Measurements from ENCODE around the gene MMP11.
A peak's percentile ranks its signal among the peaks of the same experiment; 100 is the strongest.

Gene MMP11

GRCh38 chr22:23803001-23803819 is 30.6 kb downstream of the MMP11 start:
- DNase-seq, result no peak

- peak in 1 of 2 donors; percentile 47 for DNase-seq
These were observed 32.2 kb downstream of the MMP11 start for GRCh38 chr22:23804781-23805291.

DNA sequence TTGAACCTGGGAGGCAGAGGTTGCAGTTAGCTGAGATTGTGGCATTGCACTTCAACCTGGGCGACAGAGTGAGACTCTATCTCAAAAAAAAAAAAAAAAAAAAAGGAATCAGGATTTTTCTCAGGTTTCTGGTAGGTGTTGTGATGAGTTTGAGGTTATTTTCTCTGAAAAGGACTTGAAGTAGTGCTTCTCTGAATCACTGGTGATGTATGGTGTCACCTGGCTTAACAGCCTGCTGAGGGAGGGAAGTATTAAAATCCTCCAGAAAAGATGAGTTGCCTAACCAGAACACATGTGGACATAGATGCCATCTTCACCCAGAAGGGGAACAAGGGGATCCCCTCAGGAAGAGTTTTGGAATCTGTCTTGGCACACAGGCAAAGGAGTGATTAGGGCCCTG is 34.2 kb downstream of the MMP11 start:
- DNase-seq, result no peak

DNA sequence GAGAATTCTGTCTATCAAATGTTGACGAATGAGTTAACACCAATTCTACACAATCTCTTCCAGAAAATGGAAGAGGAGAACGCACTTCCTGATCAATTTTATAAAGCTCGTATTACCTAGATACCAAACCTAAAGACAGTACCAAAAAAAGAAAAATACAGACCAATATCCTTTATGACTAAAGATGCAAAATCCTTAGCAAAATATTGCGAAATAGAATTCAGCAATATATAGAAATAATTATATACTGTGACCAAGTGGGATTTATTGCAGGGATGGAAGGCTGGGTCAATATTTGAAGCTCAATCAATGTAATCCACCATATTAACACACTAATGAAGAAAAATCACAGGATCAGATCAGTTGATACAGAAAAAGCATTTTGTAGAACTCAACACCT is 39.7 kb downstream of the MMP11 start:
- DNase-seq, result no peak

DNA sequence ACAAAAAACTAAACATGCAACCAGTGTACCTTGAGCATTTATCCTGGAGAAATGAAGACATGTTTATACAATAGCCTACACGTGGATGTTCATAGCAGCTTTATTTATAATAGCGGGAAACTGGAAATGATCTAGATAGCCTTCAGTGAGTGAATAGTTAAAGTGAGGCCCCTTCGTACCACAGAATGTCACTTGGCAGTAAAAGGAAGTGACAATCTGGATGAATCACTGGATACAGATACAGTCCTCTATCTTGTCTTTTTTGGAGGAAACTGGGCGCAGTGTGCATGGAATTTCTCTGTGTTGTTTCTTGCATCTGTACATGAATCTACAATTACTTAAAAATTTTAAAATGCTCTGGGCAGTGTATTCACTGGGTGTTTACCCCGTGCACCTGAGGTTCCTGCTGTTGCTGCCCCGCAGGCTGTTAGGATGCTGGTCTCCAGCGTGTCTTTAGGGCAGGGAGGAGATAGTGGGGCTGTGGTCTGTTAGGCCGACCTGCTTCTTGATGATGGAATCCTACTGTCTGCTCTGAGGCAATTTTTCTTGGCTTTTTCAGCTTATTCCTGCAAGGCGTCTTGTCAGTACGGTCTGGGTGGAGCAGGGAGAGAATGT is 43.0 kb downstream of the MMP11 start:
- DNase-seq, result no peak

DNA sequence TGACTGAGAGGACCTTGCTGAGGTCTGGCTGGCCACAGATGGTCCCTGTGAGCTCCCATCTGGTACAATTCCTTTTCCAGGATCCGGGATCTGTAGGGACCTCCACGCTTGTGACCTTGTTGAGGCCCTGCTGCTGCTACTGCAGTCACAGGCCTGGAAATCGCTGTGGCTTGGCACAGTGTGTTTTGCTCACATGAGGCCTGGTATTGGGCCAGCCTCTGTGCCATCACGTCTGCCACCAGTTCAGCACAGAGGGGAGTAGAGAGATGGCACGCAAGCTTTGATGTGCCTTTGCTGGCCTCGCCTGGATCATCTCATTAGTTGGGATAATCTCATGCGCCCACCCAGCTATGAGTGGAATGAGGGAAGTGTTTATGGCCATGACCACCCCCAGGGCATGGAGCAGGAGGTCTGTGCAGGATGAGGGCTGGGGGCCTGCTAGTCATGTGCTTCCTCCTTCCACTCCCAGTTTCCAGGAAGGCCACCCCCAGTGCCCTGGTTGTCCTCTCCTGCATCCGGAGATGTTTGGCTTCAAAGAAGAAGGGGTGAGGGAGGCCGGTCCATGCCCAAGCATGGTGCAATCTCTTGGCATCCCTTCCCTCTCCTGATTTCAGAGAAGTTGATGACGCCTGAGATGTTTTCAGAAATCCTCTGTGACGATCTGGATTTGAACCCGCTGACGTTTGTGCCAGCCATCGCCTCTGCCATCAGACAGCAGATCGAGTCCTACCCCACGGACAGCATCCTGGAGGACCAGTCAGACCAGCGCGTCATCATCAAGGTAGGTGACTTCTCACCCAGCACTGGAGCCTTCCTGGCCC is 43.7 kb downstream of the MMP11 start:
- peak in 1 of 2 donors; percentile 15 for DNase-seq

DNA sequence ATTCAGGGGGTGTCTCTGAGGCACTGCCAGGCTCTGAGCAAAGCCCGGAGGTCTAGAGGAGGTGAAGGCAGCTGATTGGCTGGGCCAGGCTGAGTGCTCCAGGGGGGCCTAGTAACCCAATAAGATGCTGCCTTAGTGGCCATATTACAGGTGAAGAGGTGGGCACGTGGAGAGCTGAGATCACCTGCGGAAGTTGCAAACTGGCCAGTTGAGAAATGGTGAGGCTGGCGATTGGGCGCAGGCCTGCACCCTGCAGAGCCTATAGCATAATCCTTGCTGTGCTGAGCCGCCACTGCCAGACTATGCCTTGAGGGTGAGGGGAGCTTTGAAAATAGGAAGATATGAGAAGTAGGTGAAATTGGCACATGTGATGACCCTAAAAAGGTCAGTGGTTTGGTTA is 44.5 kb downstream of the MMP11 start:
- DNase-seq, result no peak

DNA sequence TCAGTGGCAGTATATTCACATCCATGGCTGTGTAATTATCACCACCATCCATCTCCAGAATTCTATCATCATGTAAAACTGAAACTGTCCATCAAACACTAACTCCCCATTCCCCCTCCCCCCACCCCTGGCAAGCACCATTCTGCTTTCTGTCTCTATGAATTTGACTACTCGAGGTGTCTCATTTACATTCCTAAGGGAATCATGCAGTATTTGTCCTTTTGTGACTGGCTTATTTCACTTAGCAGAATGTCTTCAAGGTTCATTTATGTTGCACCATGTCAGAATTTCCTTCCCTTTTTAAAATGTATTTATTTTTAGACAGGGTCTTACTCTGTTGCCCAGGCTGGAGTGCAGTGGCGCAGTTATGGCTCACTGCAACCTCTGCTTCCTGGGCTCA is 45.9 kb downstream of the MMP11 start:
- DNase-seq, result no peak

DNA sequence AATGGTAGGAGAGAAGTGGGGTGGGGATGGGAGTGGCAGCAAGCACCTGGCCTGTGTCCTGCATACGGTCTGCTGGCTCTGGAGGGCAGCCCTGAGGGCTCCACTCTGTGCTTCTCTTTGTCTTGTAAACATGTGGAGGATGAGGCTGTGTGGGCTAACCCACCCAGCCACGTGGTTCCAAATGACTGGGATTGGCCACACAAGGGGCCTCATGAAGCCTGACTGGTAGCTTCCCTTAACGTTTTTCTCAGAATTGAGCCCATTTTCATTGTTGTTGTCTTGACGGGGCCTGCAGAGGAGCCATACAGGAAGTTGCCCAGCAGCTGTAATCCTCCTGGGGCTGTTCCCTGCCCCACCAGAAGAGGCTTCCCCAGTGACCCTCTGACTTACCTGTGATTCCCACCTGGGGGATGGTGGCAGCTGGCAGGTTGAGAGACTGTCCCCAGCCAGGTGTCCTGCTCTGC is 48.1 kb downstream of the MMP11 start:
- no peak for DNase-seq

DNA sequence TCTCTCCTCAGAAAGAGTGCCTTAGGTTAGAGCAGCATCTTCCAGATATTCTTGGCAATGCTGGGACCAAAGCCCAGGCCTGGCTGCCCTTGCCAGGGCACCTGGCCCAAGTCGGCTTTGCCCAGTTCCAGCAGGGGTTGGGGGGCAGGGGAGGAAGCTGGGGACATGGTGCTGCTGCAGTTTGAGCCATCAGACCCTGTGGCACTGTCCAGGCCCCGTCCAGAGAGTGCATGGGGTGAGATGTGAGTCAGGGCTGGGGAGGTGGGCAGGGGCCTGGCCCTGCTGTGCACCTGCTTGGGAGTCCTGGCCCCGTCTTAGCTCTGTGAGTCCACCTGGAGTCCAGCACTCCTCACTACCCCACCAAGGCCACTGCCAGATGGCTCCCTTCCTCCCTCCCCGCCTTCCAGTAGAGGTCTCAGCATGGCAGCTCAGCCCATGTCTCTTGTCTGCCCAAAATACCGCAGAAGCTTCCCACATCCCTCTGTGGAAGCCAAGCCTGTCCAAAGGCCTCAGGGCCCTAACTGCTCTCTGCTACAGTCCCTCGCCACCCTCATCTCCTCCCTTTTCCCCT is 49.5 kb downstream of the MMP11 start:
- no peak for DNase-seq

DNA sequence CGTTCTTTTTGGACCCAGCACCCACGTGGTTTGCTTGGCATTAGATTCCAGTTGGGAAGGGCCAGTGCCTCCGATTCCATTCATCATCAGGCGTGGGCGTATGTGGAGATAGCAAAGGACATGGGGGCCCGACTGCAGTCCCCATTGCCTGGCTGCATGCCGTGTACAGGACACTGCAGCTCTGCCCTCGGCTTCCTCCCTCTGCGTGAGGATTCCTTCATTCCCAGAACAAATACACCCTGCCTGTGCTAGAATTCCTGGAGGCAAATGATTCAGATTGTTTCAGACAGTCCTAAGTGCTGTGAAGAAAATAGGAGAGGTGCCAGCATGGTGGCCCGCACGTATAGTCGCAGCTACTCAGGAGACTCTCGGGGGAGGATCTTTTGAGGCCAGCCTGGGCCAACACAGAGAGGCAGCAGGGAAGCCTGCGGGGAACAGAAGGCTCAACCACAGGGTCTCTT is 50.7 kb downstream of the MMP11 start:
- no peak for DNase-seq

DNA sequence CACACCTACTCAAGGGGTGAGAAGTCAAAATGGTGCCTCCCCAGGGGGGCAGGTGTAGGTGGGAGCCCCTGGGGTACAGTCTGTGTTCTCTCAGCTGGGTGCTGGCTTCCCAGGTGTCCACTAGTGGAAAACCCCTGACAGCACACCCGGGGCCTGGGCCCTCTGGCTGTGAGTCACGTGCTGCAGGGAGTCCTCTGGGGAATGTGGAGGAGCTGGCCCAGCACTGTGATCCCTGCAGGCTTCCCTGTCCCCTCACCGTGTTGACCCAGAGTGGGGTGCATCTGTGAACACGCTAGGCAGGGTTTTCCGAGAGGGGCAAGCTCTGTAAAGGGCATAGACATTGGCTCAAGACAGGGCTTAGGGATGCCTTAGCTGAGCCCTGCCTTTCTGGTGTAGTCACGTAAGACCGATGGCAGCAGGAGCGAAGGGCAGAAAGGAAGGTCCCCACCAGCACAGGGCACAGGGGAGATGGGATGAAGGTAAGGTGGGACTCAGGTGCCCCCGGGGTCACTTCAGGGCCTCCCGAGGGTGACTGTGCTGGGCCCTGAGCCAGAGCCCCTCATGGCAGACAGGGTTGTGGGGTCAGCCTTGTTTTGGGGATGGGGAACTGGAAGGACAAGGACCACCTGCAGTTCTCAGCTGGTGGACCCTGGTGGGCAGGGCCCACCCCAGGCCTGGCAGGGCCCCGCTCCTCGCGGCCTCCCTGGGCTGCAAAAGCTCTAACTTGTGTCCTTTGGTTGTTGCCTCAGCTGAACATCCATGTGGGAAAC is 52.0 kb downstream of the MMP11 start:
- no peak for DNase-seq

- DNase-seq, result no peak
These were observed 52.7 kb downstream of the MMP11 start for GRCh38 chr22:23825246-23825905.

DNA sequence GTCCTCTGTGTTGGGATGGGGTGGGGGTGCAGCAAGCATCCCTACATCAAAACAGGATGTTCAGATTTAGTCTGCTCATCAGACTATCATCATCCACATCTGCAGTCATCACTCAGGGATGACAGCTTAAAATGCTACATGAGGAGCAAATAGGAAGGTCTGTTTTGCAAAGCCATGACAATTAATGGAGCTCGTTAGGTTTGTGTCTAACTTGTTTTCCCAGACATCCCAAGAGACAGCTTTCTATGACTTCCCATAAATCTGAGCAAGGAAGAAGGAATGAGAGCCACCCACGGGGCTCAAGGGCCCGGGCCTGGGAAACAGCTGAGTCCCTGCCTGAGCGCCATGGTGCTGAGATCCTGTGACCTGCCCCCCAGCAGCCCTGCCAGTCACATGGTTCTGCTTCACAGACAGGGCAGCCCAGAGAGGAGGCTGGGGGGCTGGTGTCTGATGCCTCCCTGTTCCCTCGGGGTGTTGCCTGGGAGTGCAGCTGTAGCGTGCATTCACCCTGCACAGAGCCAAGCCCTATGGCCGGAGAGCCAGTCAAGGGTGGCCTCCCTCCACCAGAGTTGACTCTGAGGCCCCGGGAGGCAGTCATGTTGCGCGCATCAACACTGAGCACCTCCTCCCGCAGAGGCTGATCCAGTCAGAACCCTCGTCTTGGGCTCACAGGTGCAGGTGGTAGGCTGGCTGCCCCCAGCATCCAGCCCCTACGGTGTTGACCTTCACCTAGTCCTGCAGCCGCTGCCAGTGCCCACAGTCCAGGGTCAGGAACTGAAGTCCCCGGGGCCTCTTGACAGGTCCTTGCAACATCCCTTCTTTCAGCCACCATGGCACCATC is 54.1 kb downstream of the MMP11 start:
- DNase-seq, result no peak

DNA sequence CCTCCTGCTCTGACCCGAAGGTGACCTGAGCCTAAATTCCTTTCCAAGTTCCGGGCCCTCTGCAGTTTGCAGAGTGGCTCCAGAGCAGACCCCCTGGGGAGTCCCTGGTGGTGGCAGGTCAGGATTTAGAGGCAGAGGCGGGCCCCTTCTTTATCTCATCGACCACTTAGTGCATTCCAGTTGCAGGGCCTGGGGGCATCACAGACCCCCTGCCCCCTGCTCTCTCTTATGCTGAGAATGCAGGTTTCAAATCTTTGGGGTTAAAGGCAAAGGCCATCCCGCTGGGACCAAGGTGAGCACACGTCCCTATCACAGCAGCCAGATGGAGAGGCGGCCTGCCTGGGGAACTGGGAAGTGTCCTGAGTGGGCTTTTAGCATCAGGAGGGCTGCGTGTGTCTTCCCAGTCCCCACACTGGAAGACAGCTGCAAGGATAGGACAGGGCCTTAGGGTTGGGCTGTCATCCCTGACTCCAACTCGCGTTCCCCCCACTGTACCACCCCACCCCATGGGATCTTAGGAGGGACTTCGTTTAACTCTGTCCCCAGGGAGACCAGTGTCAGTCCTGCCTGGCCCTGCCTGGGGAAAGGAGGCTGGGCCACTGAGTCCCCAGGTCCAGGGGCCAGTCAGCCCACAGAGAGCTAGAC is 54.8 kb downstream of the MMP11 start:
- DNase-seq, result no peak

DNA sequence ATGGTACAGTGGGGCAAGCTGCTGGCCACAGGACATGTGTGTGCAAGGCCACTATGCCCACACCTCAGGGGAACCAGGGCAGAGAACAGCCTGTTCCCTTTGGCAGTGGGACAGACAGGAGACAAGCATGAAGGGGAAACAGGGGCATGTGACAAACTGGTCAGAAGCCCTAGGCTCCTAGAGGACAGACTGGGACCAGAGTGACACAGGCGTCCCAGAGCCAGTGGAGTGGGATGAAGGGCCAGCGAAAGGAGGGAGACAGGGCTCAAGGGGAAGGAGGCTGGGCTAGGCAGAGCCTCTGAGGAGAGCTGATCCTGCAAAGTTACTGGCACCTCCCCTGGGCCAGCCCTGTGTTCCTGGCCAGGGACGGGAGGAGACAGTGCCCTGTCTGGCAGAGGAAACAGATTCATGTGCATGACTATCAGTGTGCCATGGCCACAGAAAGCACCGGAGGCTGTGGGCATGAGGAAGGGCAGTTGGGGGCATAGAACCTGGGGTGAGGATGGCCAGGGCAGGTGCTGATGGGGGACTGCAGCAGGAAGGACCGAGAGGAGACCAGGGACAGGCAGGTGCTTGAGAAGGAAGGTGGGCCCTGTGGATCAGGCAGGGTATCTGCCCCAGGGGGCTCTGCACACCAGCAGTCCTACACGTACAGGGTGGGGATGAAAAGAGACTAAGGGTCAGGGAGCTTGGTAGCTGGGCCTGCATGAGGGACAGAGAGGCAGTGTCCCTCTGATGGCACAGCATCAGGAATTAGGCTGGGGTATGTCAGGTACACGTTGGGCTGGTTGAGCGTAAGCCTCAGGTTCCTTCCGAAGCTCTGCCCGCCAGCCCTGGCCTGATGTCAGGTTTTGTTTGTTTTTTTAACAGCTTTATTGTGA is 56.4 kb downstream of the MMP11 start:
- DNase-seq, result no peak

DNA sequence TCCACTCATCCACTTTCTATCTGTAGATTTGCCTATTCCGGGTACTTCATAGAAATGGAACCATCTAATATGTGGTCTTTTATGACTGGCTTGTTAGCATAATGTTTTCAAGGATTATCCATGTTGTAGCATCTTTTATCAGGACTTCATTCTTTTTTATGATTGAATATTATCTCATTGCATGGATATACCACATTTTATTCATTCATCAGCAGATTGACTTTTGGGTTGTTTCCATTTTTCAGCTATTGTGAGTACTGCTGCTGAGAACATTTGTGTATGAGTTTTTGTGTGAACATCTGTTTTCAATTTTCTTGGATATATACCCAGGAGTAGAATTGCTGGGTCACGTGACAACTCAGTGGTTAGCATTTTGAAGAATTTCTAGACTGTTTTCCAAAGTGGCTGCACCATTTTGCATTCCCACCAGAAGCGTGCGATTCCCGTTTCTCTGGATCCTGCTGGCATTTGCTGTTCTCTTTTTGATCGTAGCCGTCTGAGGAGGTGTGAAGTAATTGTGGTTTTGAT is 57.3 kb downstream of the MMP11 start:
- DNase-seq, result no peak

DNA sequence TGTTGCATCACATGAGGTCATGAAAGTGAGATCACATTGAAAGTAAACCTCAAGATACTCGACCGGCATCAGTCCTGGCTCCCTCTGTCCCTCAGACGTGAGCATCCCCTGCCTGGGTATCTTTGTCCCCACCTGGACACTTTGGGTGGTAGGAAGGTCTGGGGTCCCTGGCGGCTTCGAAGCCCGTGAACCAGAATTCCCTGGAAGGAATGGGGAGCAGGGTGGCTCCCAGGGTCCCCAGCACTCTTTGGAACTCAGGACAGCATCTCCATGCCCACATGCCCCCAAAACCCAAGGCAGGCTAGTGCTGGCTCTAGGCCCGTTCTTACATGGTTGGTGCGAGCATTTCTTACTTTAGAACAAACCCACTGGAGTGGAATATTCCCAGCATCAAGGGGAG is 58.6 kb downstream of the MMP11 start:
- DNase-seq, result no peak

DNA sequence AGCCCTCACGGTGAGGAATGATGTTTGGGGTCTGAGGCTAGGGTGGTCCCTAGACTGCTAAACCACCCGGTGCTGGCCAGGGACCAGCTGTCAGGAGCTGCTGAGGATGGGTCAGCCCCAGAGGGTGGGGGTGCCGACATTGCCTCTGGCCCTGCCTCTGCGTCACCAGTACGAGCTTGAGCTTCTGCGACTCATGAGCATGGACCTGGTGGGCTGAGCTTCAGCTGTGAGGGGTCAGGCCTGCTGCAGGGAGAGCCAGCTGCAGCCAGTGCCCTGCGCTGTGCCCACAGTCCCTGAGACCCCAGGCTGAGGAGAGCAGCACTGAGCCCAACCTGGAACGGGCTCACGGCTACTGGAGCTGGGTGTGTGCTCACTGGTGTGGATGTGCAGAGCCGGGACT is 59.1 kb downstream of the MMP11 start:
- DNase-seq, result no peak
